HL-60/S4 treated with phorbol 12-myristate 13-acetate at 8.2 ng/mL for 4 days and 3 days (cell line): Measurements from ENCODE around the gene TRPM6.
"Not testable (repeated sequence)": the region's sequence is repeated elsewhere in the genome, so short reads cannot be mapped to it uniquely, and the experiment has no call there.

ENCODE experiments used
- in situ Hi-C: fragments of 300-500 bp; cut with MboI; formaldehyde crosslinking; loops from 2 replicates; pipeline ENCODE4 v1.15.0; 2022; ENCODE audit warnings: low sequenced_read_pairs

The TRPM6 gene

GRCh38 chr9:74858751-74859414 lies 28.8 kb downstream of the TRPM6 start:
- in situ Hi-C loops = no loop called here

GRCh38 chr9:74856989-74857388 lies 30.7 kb downstream of the TRPM6 start:
- in situ Hi-C loops = no loop called here

DNA sequence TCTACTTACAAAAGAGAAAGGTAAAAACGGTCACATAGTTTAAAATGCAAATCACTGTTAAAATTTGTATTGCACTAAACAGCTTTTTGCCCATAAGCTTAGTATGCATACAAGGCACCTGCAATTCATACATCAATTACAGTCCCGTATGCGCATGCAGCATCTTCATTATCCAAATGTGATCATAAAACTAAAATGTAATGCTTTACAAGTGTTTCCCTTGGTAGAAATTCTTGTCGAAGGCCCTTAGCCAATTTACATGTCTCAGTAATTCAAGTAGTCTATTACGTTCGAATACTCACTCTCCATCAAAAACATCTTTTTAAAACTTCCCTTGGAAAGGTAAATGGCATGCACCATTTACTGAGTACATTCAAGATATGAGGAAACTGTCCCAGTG lies 32.6 kb downstream of the TRPM6 start:
- in situ Hi-C loops = no loop called here

GRCh38 chr9:74853024-74853423 lies 34.7 kb downstream of the TRPM6 start:
- in situ Hi-C loops = not testable (repeated sequence)

- in situ Hi-C loops = no loop called here
Measured at GRCh38 chr9:74848153-74848525, 39.6 kb downstream of the TRPM6 start.

- in situ Hi-C loops = no loop called here
Measured at GRCh38 chr9:74847478-74848152, 40.1 kb downstream of the TRPM6 start.

- in situ Hi-C loops = no loop called here
Measured at GRCh38 chr9:74846766-74847165, 41.0 kb downstream of the TRPM6 start.

DNA sequence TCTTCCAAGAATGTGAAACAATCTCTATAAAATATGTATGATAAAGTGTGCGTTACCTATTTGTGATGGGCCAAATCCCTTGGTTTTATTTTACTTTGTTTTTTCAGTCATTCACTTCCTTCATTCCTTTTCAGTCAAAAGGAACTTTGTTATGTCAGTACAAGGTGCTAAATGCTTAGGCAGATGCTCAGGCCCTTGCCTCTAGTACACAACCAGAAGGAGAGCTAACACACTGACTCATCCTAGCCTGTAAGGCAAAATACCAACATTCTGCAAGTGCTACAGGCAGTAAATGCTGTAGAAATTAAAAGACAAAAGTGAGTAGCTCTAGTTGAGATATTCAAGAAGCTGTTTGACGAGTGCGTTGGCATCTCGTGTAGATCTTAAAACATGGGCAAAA lies 49.4 kb downstream of the TRPM6 start:
- in situ Hi-C loops = no loop called here

GRCh38 chr9:74824654-74825053 lies 63.1 kb downstream of the TRPM6 start:
- in situ Hi-C loops = no loop called here

DNA sequence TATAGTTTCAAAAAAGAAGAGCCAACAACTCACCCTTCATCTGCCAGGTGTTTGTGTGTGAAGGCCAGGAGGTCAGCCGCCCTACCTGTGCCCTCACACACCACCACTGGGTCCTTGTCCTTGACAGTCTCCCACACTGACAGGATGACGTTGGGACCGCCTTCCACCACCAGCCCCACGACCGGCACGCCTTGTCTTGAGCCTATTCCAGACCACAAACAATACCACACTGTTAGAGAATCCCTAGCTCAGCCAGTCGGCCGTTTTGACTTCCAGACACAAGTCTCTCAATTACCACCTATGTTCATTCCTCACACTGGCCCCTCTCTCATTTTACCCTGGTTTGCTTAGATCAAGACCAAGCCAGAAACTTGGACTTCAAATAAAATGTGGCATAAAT lies 66.1 kb downstream of the TRPM6 start:
- in situ Hi-C loops = no loop called here

GRCh38 chr9:74817816-74818215 lies 69.9 kb downstream of the TRPM6 start:
- in situ Hi-C loops = no loop called here

DNA sequence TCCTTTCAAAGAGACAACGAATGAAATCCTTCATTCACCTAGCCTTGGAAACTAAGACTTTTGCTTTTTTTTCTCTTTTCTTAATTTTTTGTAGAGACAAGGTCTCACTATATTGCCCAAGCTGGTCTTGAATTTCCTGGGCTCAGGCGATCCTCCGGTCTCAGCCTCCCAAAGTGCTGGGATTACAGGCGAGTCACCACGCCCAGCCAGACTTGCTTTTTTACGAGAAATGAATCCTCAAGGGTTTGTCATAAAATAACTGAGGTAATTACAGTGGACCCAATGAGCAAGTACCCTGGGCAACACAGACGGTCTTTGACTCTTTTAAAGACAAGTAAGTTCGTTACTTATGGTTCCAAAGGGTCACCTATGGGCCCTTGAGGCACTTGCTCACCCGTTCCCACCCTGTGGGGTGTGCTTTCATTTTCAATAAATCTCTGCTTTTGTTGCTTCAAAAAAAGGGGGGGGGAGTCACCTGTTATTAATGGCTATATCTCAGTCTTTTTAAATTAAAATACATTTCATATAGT lies 70.4 kb downstream of the TRPM6 start:
- in situ Hi-C loops = no loop called here

- in situ Hi-C loops = no loop called here
Measured at GRCh38 chr9:74810200-74810599, 77.5 kb downstream of the TRPM6 start.

DNA sequence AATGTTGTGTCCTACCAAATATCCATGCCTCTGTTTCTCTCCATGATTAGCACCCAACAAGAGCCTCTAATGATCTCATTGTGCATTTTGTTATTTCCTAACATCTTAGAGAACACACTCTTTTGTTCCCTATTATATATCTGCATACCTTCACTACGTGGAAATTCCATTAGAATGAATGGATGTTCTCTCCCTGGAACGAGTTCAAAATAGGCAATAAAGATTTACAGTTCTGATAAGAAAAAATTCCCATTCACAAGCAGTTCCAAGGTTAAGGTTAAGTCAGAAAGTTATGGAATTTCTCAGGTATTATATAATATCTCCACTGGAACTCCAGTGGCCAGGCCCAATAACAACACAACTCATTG lies 83.7 kb downstream of the TRPM6 start:
- in situ Hi-C loops = no loop called here

DNA sequence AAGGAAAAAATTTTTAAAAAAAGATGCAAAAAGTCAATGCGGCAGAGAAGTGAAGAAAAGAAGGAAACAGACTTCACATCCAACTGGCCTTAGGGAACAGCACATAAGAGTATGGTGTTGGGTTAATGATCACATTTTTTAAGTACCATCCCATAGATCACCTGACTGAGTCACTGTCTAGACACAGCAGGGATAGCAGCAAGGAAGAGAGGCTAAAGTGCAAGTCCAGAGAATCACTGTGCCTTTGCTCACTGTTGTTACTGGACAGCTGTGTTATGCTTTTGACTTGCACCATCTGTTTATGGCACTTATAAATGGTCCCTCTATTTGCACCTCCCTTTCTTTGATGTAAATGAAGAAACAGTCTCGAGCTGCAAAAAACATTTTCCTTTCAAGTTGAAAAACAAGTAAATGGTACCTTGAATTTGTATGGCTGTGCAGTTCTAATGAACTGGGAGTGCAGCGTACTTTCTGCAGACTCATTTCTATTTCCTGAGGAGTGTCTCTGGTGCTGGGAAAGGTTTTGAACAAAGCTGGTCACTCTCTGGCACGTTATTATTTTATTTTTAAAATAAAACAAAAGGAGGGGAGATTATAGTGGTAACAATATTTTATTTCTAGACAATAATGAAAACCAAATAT lies 84.2 kb downstream of the TRPM6 start:
- in situ Hi-C loops = no loop called here

DNA sequence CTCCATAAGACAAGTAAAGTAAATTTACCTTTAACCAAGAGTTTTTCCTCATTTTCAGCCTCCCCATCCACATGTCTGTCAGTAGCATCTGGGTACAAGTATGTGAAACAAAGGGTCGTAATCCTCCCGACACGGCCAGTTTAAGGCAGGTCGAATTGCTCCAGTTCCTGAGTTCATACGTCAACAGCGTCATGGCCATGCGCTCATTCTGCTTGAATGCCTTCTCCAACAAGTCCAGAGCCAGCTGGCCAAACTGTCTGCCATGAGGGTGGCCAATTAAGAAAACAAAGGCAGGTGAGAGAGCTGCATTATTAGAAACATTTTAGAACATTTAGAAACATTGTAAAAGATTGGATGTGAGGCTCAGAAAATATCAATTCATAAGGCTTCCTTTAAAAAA lies 87.5 kb downstream of the TRPM6 start:
- in situ Hi-C loops = no loop called here

DNA sequence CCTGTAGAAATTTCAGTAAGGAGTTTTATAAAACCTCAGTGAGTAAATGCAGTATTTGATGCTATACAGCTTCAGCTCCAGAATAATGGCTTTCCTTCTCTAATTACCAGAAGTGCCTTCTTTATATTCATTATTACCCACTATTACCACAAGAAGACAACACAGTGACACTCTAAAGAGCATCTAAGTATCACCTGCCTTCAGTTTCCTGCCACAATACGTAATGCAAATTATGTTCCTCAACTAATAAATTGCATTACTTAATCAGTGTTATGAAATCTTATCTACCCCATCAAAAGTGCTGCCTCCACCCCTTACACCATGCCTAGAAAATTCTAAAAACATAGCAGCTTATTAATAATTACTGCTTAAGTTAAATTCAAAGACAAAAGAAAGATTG lies 91.9 kb downstream of the TRPM6 start:
- in situ Hi-C loops = loop anchor here (25.0 kb wide), 1 partner anchor 91 kb away; the partner anchor contains the start of gene TRPM6

- in situ Hi-C loops = loop anchor here (25.0 kb wide), 1 partner anchor 92 kb away; the partner anchor contains the start of gene TRPM6
Measured at GRCh38 chr9:74795081-74795480, 92.6 kb downstream of the TRPM6 start.

DNA sequence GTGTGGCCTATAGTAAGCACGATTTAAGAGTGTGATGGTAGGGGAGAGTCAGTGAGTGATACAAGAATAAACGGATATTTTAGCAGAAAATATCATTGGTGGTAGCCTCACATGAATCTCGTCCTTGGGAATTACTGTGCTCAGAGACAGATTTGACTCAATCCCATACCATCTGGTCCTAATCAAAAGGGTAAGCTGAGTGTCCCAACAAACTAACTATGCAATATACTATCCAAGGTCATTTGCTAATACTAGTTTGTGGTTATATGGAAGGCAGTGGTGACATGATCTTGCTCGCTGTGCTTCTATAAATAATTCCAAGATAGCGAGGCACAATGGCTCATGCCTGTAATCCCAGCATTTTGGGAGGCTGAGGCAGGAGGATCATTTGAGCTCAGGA lies 103.2 kb downstream of the TRPM6 start:
- in situ Hi-C loops = loop anchor here (25.0 kb wide), 1 partner anchor 103 kb away; the partner anchor contains the start of gene TRPM6

DNA sequence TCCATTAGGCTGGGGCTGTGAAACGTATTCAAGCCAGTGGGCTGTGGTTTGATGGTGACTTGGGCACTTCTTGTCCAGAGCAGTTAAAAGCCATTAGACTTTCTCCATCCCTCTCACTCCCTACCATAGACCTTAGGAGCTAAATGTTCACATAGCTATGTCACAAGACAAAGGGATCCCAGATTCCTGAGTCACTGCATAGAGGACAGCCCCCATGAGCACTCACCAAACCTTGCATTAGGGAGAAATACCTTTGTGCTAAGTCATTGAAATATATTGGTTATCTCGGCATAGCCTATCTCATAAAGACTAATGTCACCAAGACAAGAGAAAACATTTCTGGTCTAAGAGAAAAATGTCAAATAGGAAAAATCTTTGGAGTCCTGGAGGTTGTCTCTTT lies 104.3 kb downstream of the TRPM6 start:
- in situ Hi-C loops = loop anchor here (25.0 kb wide), 1 partner anchor 104 kb away; the partner anchor contains the start of gene TRPM6

- in situ Hi-C loops = loop anchor here (10.0 to 25.0 kb wide), 3 partner anchors 110 to 297 kb away; partner anchors contain the start of gene TRPM6
Measured at GRCh38 chr9:74777136-74777879, 110.4 kb downstream of the TRPM6 start.
